AG04449 (cell line): ENCODE measurements around the gene SYT17.

Source experiments
- CTCF ChIA-PET: fragments of 350-600 bp; formaldehyde crosslinking; extraction: SDS; loops from one replicate; lab custom pipeline; 2021; ENCODE audit warnings: antibody characterized with exemption; lab: Yijun Ruan, JAX
- POLR2A ChIA-PET: fragments of 400-600, 350-600 bp; formaldehyde crosslinking; extraction: SDS; loops from one replicate; lab custom pipeline; 2020; ENCODE audit warnings: antibody characterized with exemption, inconsistent platforms; lab: Yijun Ruan, JAX
- DNase-seq: peaks from one replicate; pipeline ENCODE4 v3.0.0-alpha.2; 2010; ENCODE audit warnings: low read depth, low spot score
- H3K4me3 ChIP-seq: 2 replicates; pipeline ENCODE4 v1.5.1; 2011; ENCODE audit warnings: low read depth, mild to moderate bottlenecking, control low read depth, low read length
- CTCF ChIP-seq: IDR thresholded peaks from one replicate; pipeline ENCODE4 v1.5.1; 2011; ENCODE audit warnings: mild to moderate bottlenecking, moderate library complexity, low read length, control low read depth, inconsistent platforms; ENCODE audit not compliant: insufficient read depth; ENCODE audit errors: missing control alignments

The SYT17 gene

GRCh38 chr16:19136549-19137196 is 31.4 kb upstream of the SYT17 start:
- no peak for TF ChIP-seq CTCF
- ChIA-PET POLR2A (interaction anchor here (0.6 to 1.1 kb wide), 4 partner anchors 20 to 637 kb away, joined by 3 read pairs; no protein-coding TSS in a partner anchor), CTCF (interaction anchor here (0.6 to 1.8 kb wide), 5 partner anchors 9 to 366 kb away, joined by 3 to 6 read pairs (median 4); no protein-coding TSS in a partner anchor)

GRCh38 chr16:19137201-19138128 is 30.6 kb upstream of the SYT17 start:
- ChIA-PET CTCF (interaction anchor here (0.9 to 1.8 kb wide), 6 partner anchors 10 to 365 kb away, joined by 3 to 6 read pairs (median 4); no protein-coding TSS in a partner anchor), POLR2A (interaction anchor here (0.6 kb wide), 2 partner anchors 21 to 343 kb away, joined by 3 read pairs; no protein-coding TSS in a partner anchor)
- DNase-seq = no peak
- TF ChIP-seq CTCF = no peak
- H3K4me3 ChIP-seq = no peak overlapping the region

More at GRCh38 chr16:19136549-19137196, 31.4 kb upstream of the SYT17 start:
- H3K4me3 ChIP-seq = no peak overlapping the region
- DNase-seq = no peak

- DNase-seq = no peak
- TF ChIP-seq CTCF = no peak
- no peak overlapping the region for H3K4me3 ChIP-seq
- POLR2A ChIA-PET = interaction anchor here (0.9 kb wide), 1 partner anchor 25 kb away, joined by 3 read pairs; the partner anchor contains the start of gene ITPRIPL2
- CTCF ChIA-PET = interaction anchor here (0.8 to 2.2 kb wide), 3 partner anchors 41 to 237 kb away, joined by 3 to 10 read pairs (median 9); no protein-coding TSS in a partner anchor
Measured at GRCh38 chr16:19138601-19139000, 29.4 kb upstream of the SYT17 start.

GRCh38 chr16:19139436-19140091 is 28.5 kb upstream of the SYT17 start:
- H3K4me3 ChIP-seq = no peak overlapping the region
- ChIA-PET POLR2A (no interaction called here), CTCF (interaction anchor here (1.1 to 2.2 kb wide), 3 partner anchors 19 to 54 kb away, joined by 3 to 10 read pairs (median 9); no protein-coding TSS in a partner anchor)
- no peak for TF ChIP-seq CTCF
- no peak for DNase-seq

- no peak overlapping the region for H3K4me3 ChIP-seq
- ChIA-PET CTCF (interaction anchor here (1.1 to 2.2 kb wide), 2 partner anchors 19 to 55 kb away, joined by 3 to 9 read pairs; no protein-coding TSS in a partner anchor), POLR2A (no interaction called here)
- TF ChIP-seq CTCF = no peak
- no peak for DNase-seq
Measured at GRCh38 chr16:19140396-19140795, 27.6 kb upstream of the SYT17 start.
